Endothelial cell of umbilical vein (primary cell): ENCODE results near the gene NCAPG2. TPM values are rescaled to one million over a fixed set of nuclear protein-coding genes. Genes with fewer than 3 reads are reported as not detected.

Source experiments
- BruUV-seq: library from RNA; stranded (reverse); fragments of 400-500 nt; replicated peaks from 2 replicates; lab custom pipeline; 2021; lab: Mats Ljungman, UMichigan
- CTCF ChIA-PET: fragments of 300-600, 350-600 bp; sonication (Branson Sonifier 250); formaldehyde crosslinking; loops from one replicate; lab custom pipeline; 2021; ENCODE audit warnings: antibody characterized with exemption, inconsistent platforms; lab: Charles Lee
- POLR2A ChIA-PET: fragments of 300-600, 350-600 bp; sonication (Branson Sonifier 250); formaldehyde crosslinking; loops from one replicate; lab custom pipeline; 2021; ENCODE audit warnings: antibody characterized with exemption, inconsistent platforms; lab: Charles Lee
- DNase-seq: peaks from one replicate; pipeline ENCODE4 v3.0.0-alpha.2; 2011; ENCODE audit warnings: low read depth, low spot score
- FAIRE-seq: peaks from 2 replicates; lab custom pipeline; 2011; peaks lifted over from hg19 to GRCh38; lab: Jason Lieb, UNC
- H2AFZ ChIP-seq: 2 replicates; pipeline ENCODE4 v1.6.0; 2012; ENCODE audit warnings: low read depth, low read length, control low read depth, inconsistent platforms
- H3K27ac ChIP-seq: 2 replicates; pipeline ENCODE4 v1.5.1; 2011; ENCODE audit warnings: low read depth, mild to moderate bottlenecking, control low read depth, low read length, moderate library complexity; ENCODE audit not compliant: insufficient read depth
- H3K27me3 ChIP-seq, 2 experiments: 2 replicates each; pipeline versions ENCODE4 v1.6.0 to v1.6.1; 2011; ENCODE audit warnings: low read length in 2 of 2, mixed read lengths in 1 of 2; ENCODE audit not compliant: control insufficient read depth in 2 of 2, insufficient read depth in 2 of 2
- H3K36me3 ChIP-seq, 2 experiments: 2 replicates in 1 of 2; 3 replicates in 1 of 2; pipeline ENCODE4 v1.5.1; 2011; ENCODE audit warnings: low read length in 2 of 2, mild to moderate bottlenecking in 1 of 2, moderate library complexity in 1 of 2; ENCODE audit not compliant: control insufficient read depth in 2 of 2, insufficient read depth in 2 of 2; ENCODE audit errors: extremely low read depth in 1 of 2
- H3K4me1 ChIP-seq: 3 replicates; pipeline ENCODE4 v1.5.1; 2011; ENCODE audit warnings: mild to moderate bottlenecking, low read length; ENCODE audit not compliant: control insufficient read depth, insufficient read depth; ENCODE audit errors: extremely low read depth
- H3K4me2 ChIP-seq: 2 replicates; pipeline ENCODE4 v1.6.1; 2011; ENCODE audit warnings: low read length, control low read depth, mixed read lengths; ENCODE audit not compliant: insufficient read depth
- H3K4me3 ChIP-seq, 3 experiments: fragments of 200-600 bp in 1 of 3; sonication (generic), shearing (Covaris generic) in 1 of 3; replicated peaks in 1 of 3; 2 replicates each; pipeline ENCODE4 v1.5.1; 2011 to 2016; ENCODE audit warnings: control low read depth in 3 of 3, low read length in 3 of 3, mild to moderate bottlenecking in 2 of 3, inconsistent platforms in 1 of 3, low read depth in 1 of 3, moderate library complexity in 1 of 3; ENCODE audit not compliant: insufficient read depth in 1 of 3
- H3K79me2 ChIP-seq: 2 replicates; pipeline ENCODE4 v1.6.0; 2012; ENCODE audit warnings: low read length, inconsistent platforms; ENCODE audit not compliant: control insufficient read depth, insufficient read depth
- H3K9ac ChIP-seq: replicated peaks from 2 replicates; pipeline ENCODE3; 2011; ENCODE audit warnings: low read length, control low read depth; ENCODE audit not compliant: insufficient read depth; ENCODE audit errors: extremely low read depth
- H3K9me1 ChIP-seq: replicated peaks from 3 replicates; pipeline ENCODE4 v1.6.0; 2011; ENCODE audit warnings: mild to moderate bottlenecking, low read length; ENCODE audit not compliant: control insufficient read depth, insufficient read depth; ENCODE audit errors: extremely low read depth
- H3K9me3 ChIP-seq: replicated peaks from 2 replicates; pipeline ENCODE4 v1.5.1; 2012; ENCODE audit warnings: low read length, inconsistent platforms; ENCODE audit not compliant: control insufficient read depth, insufficient read depth
- H4K20me1 ChIP-seq: replicated peaks from 2 replicates; pipeline ENCODE3; 2011; ENCODE audit warnings: mild to moderate bottlenecking, low read length; ENCODE audit not compliant: control insufficient read depth, insufficient read depth; ENCODE audit errors: extremely low read depth
- EZH2 ChIP-seq: IDR thresholded peaks from 2 replicates; pipeline ENCODE4 v1.6.1; 2012; ENCODE audit warnings: borderline replicate concordance, low read depth, mild to moderate bottlenecking, moderate library complexity, low read length, inconsistent platforms; ENCODE audit not compliant: severe bottlenecking
- FOS ChIP-seq: IDR thresholded peaks from 2 replicates; pipeline ENCODE4 v1.6.1; 2011; ENCODE audit warnings: mild to moderate bottlenecking, low read length, moderate library complexity, borderline replicate concordance; ENCODE audit not compliant: insufficient read depth
- GATA2 ChIP-seq: IDR thresholded peaks from 2 replicates; pipeline ENCODE4 v1.7.0; 2011; ENCODE audit warnings: low read depth, mild to moderate bottlenecking, moderate library complexity, mixed read lengths, low read length; ENCODE audit not compliant: insufficient read length, insufficient read depth
- JUN ChIP-seq: IDR thresholded peaks from 2 replicates; pipeline ENCODE4 v1.6.1; 2011; ENCODE audit warnings: borderline replicate concordance, low read depth; ENCODE audit not compliant: insufficient read length, insufficient read depth
- MYC ChIP-seq: IDR thresholded peaks from one replicate; pipeline ENCODE4 v1.6.1; 2011; ENCODE audit warnings: mild to moderate bottlenecking, low read depth, low read length
- POLR2A ChIP-seq: IDR thresholded peaks from 2 replicates; pipeline ENCODE4 v1.6.1; 2012; ENCODE audit warnings: low read depth, mild to moderate bottlenecking, control low read depth, low read length
- POLR2AphosphoS5 ChIP-seq: IDR thresholded peaks from 2 replicates; pipeline ENCODE4 v1.6.1; 2012; ENCODE audit warnings: low read depth, mild to moderate bottlenecking, control low read depth, low read length, moderate library complexity; ENCODE audit not compliant: insufficient read depth
- dilution Hi-C: fragments of 300-500 bp; cut with MboI; formaldehyde crosslinking; loops from one replicate; pipeline ENCODE4 v1.15.0; 2019; ENCODE audit warnings: low sequenced_read_pairs; ENCODE audit not compliant: extremely low pct_ligation_motif_present
- intact Hi-C: fragments of 100-400 bp; cut with micrococcal nuclease; formaldehyde crosslinking; loops from one replicate; pipeline ENCODE4 v1.10.0; 2022
- polyA plus RNA-seq, 4 experiments: library from polyadenylated mRNA; depleted of rRNA in 3 of 4; stranded (reverse) in 3 of 4; unstranded in 1 of 4; fragments of >200 nt; gene quantifications; 2 replicates each; pipeline versions ENCODE4 v1.2.1 to v1.2.3, GENCODE V29; 2011 to 2012; ENCODE audit warnings: missing spikeins in 1 of 4
- total RNA-seq: library from RNA; stranded (reverse); gene quantifications from 2 replicates; pipeline ENCODE4 v1.2.3, GENCODE V29; 2021
- TF ChIP-seq, protein P1 (sequence below), 2 donors: IDR thresholded peaks; 1 replicate in 1 of 2; 2 replicates in 1 of 2; pipeline ENCODE4 v1.5.1; 2011; ENCODE audit warnings: low read length in 2 of 2, mild to moderate bottlenecking in 2 of 2, moderate library complexity in 2 of 2, control low read depth in 1 of 2, inconsistent platforms in 1 of 2, low read depth in 1 of 2; ENCODE audit not compliant: insufficient read depth in 1 of 2; ENCODE audit errors: extremely low read depth in 1 of 2

Gene NCAPG2
- total and polyA plus RNA-seq, 2 donors (not counting 3 experiments of a cell fraction or from before 2014, with no cell fraction given), result 19.2 to 62.3 TPM

DNA sequence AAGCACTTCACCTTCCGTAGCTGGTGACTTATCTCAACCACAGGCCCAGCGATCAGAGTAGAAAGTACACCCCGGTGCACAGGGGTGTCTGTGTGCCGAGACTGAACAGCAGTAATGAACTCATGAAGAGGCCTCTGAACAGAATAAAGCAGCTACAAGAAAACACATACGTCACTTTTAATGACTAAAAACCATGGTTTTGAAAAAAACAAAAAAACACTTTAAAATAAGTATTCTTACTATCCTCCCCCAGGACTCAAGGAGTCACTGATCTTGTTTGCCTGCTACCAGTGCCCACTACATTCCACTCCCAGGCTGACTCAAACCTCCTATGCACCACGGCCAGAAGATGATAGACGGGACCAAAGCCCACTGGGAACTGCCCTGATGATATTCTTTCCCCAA, 53.8 kb downstream of the NCAPG2 start:
- dilution Hi-C loops (no loop called here), intact Hi-C loops (no loop called here)
- H3K4me2 ChIP-seq, result no peak overlapping the region

More for the DNA sequence above, 53.8 kb downstream of the NCAPG2 start:
- no peak for TF ChIP-seq MYC
- no peak for TF ChIP-seq POLR2A
- no peak for TF ChIP-seq JUN
- no peak for TF ChIP-seq EZH2
- TF ChIP-seq GATA2, result no peak
- no peak for TF ChIP-seq FOS
- TF ChIP-seq, protein P1, sequence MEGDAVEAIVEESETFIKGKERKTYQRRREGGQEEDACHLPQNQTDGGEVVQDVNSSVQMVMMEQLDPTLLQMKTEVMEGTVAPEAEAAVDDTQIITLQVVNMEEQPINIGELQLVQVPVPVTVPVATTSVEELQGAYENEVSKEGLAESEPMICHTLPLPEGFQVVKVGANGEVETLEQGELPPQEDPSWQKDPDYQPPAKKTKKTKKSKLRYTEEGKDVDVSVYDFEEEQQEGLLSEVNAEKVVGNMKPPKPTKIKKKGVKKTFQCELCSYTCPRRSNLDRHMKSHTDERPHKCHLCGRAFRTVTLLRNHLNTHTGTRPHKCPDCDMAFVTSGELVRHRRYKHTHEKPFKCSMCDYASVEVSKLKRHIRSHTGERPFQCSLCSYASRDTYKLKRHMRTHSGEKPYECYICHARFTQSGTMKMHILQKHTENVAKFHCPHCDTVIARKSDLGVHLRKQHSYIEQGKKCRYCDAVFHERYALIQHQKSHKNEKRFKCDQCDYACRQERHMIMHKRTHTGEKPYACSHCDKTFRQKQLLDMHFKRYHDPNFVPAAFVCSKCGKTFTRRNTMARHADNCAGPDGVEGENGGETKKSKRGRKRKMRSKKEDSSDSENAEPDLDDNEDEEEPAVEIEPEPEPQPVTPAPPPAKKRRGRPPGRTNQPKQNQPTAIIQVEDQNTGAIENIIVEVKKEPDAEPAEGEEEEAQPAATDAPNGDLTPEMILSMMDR (IDR thresholded peaks at IDR 0.05; ENCODE audit: extremely low read depth in 1 of 2, insufficient read depth in 1 of 2, low read depth in 1 of 2, low read length in 2 of 2), result no peak
- no peak for TF ChIP-seq POLR2AphosphoS5
- peaks cover 6 to 10% of the 10 kb centered on the region in 2 experiments for H3K36me3 ChIP-seq
- no peaks in the 10 kb centered on the region for H3K27me3 ChIP-seq
- peaks cover 13% of the 10 kb centered on the region for H3K79me2 ChIP-seq
- CTCF ChIA-PET, result interaction anchor here (1.6 kb wide), 1 partner anchor 45 kb away, joined by 4 read pairs; no protein-coding TSS in a partner anchor
- H3K9me3 ChIP-seq, result no peaks in the 10 kb centered on the region
- DNase-seq (no peak), FAIRE-seq (no peak)
- BruUV-seq, result no TSS peak
- no peak overlapping the region for H2AFZ ChIP-seq
- POLR2A ChIA-PET, result no interaction called here
- no peak overlapping the region for H3K27ac ChIP-seq
- H3K9ac ChIP-seq, result no peak overlapping the region
- no peak overlapping the region for H3K4me3 ChIP-seq
- peaks cover 16% of the 10 kb centered on the region for H3K4me1 ChIP-seq
- H4K20me1 ChIP-seq, result no peaks in the 10 kb centered on the region
- no peaks in the 10 kb centered on the region for H3K9me1 ChIP-seq
